Measurements from ENCODE around the gene ACTG1. TPM values are rescaled to one million over a fixed set of nuclear protein-coding genes. Genes with fewer than 3 reads are reported as not detected.
A peak's percentile ranks its signal among the peaks of the same experiment; 100 is the strongest.

Gene ACTG1
- total and polyA plus RNA-seq, 2 of the 13 experiments (the other 11 are each of a cell fraction or from before 2014, with no cell fraction given), result 973 to 1,138 TPM

DNA sequence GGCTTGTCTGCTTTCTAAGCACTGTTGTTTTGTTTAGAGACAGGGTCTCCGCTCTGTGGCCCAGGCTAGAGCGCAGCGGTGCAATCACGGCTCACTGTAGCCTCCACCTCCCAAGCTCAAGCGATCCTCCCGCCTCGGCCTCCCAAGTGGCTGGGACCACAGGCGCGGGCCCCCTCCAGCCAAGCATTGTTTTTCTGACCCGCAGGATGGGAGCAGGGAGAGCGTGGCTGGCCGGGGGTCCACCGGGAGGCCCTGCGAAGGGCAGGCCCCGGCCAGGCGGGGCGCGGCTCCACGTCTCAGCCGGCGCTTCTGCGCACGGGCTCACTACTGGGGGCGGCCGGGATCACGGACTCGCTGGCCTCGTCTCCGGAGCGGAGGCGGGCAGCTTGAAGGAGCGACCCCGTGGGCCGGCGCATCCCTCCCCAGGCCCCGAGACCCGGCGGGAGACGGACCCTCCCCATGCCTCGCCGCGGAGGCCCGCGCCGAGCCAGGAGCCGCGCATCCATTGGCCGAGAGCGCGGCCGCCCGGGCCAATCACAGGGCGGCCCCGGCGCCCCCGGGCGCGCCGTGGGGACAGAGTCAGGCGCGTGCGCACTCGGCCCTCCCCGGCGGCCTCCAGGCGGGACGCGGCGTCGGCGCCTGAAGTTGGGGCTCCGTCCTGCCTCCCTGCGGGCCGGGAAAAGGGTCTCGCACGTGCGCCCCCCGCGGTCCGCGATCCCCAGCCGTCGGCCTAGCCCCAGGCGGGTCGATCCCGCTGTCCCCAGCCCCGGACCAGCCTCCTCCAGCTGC is 24.9 kb downstream of the ACTG1 start (continued):
- TF ChIP-seq KDM1A (CRISPR knock-in tag; IDR thresholded peaks at IDR 0.05), result no peak
- TF ChIP-seq, protein P1, sequence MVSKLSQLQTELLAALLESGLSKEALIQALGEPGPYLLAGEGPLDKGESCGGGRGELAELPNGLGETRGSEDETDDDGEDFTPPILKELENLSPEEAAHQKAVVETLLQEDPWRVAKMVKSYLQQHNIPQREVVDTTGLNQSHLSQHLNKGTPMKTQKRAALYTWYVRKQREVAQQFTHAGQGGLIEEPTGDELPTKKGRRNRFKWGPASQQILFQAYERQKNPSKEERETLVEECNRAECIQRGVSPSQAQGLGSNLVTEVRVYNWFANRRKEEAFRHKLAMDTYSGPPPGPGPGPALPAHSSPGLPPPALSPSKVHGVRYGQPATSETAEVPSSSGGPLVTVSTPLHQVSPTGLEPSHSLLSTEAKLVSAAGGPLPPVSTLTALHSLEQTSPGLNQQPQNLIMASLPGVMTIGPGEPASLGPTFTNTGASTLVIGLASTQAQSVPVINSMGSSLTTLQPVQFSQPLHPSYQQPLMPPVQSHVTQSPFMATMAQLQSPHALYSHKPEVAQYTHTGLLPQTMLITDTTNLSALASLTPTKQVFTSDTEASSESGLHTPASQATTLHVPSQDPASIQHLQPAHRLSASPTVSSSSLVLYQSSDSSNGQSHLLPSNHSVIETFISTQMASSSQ (IDR thresholded peaks at IDR 0.05; ENCODE audit: low read depth), result no peak
- TF ChIP-seq, protein P1 (CRISPR knock-in tag; IDR thresholded peaks at IDR 0.05; ENCODE audit: borderline replicate concordance), result peak; percentile 48; the same call in 1 of the 2 replicates
- TF ChIP-seq, protein P2, sequence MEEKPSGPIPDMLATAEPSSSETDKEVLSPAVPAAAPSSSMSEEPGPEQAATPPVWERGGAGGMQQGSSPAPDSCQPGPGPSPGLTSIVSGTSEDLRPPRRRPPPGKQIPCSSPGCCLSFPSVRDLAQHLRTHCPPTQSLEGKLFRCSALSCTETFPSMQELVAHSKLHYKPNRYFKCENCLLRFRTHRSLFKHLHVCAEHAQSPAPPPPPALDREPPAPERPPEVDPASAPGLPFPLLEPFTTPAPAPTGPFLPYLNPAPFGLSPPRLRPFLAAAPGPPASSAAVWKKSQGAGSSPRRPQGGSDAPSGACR (CRISPR knock-in tag; IDR thresholded peaks at IDR 0.05), result no peak
- TF ChIP-seq ZNF773 (CRISPR knock-in tag; IDR thresholded peaks at IDR 0.05; ENCODE audit: borderline replicate concordance), result peak; percentile 85; the same call in 1 of the 2 replicates
- TF ChIP-seq, protein P3, sequence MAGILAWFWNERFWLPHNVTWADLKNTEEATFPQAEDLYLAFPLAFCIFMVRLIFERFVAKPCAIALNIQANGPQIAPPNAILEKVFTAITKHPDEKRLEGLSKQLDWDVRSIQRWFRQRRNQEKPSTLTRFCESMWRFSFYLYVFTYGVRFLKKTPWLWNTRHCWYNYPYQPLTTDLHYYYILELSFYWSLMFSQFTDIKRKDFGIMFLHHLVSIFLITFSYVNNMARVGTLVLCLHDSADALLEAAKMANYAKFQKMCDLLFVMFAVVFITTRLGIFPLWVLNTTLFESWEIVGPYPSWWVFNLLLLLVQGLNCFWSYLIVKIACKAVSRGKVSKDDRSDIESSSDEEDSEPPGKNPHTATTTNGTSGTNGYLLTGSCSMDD (CRISPR knock-in tag; IDR thresholded peaks at IDR 0.05), result no peak; the same call in 1 of the 2 replicates
- no peak for TF ChIP-seq IKZF1 (IDR thresholded peaks at IDR 0.05)
- TF ChIP-seq, protein P4, sequence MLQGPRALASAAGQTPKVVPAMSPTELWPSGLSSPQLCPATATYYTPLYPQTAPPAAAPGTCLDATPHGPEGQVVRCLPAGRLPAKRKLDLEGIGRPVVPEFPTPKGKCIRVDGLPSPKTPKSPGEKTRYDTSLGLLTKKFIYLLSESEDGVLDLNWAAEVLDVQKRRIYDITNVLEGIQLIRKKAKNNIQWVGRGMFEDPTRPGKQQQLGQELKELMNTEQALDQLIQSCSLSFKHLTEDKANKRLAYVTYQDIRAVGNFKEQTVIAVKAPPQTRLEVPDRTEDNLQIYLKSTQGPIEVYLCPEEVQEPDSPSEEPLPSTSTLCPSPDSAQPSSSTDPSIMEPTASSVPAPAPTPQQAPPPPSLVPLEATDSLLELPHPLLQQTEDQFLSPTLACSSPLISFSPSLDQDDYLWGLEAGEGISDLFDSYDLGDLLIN (CRISPR knock-in tag; IDR thresholded peaks at IDR 0.05; ENCODE audit: borderline replicate concordance), result 0 out of 2 replicates have a peak, but pooled peaks have one; percentile 47
- TF ChIP-seq ZNF274 (CRISPR knock-in tag; IDR thresholded peaks at IDR 0.05), result peak; percentile 83
- TF ChIP-seq JDP2 (CRISPR knock-in tag; IDR thresholded peaks at IDR 0.05; ENCODE audit: borderline replicate concordance), result no peak
- 0 out of 2 replicates have a peak, but pooled peaks have one; percentile 51 for TF ChIP-seq ZNF556 (CRISPR knock-in tag; IDR thresholded peaks at IDR 0.05; ENCODE audit: borderline replicate concordance)
- TF ChIP-seq ERF (CRISPR knock-in tag; IDR thresholded peaks at IDR 0.05), result peak; percentile 68
- peak; percentile 60; the same call in 1 of the 2 replicates for TF ChIP-seq ZNF792 (CRISPR knock-in tag; IDR thresholded peaks at IDR 0.05)
- TF ChIP-seq NFYC (CRISPR knock-in tag; IDR thresholded peaks at IDR 0.05), result peak; percentile 73
- TF ChIP-seq ZNF775 (CRISPR knock-in tag; IDR thresholded peaks at IDR 0.05; ENCODE audit: borderline replicate concordance), result no peak
- TF ChIP-seq, protein P5, sequence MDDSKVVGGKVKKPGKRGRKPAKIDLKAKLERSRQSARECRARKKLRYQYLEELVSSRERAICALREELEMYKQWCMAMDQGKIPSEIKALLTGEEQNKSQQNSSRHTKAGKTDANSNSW (CRISPR knock-in tag; IDR thresholded peaks at IDR 0.05; ENCODE audit: borderline replicate concordance), result peak; percentile 71; the same call in 1 of the 2 replicates
- TF ChIP-seq ETV6 (CRISPR knock-in tag; conservative IDR thresholded peaks at IDR 0.05), result 0 out of 2 replicates have a peak, but pooled peaks have one; percentile 17
- no peak; the same call in 1 of the 2 replicates for TF ChIP-seq GATAD1 (CRISPR knock-in tag; IDR thresholded peaks at IDR 0.05)
- TF ChIP-seq, protein P6, sequence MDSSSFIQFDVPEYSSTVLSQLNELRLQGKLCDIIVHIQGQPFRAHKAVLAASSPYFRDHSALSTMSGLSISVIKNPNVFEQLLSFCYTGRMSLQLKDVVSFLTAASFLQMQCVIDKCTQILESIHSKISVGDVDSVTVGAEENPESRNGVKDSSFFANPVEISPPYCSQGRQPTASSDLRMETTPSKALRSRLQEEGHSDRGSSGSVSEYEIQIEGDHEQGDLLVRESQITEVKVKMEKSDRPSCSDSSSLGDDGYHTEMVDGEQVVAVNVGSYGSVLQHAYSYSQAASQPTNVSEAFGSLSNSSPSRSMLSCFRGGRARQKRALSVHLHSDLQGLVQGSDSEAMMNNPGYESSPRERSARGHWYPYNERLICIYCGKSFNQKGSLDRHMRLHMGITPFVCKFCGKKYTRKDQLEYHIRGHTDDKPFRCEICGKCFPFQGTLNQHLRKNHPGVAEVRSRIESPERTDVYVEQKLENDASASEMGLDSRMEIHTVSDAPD (CRISPR knock-in tag; IDR thresholded peaks at IDR 0.05), result 0 out of 2 replicates have a peak, but pooled peaks have one; percentile 27
- TF ChIP-seq ZNF629 (CRISPR knock-in tag; conservative IDR thresholded peaks at IDR 0.05), result no peak
- TF ChIP-seq EZH2 (conservative IDR thresholded peaks at IDR 0.05; ENCODE audit: low read depth, low read length), result no peak
